GM19099 (cell line): Measurements from ENCODE around the gene CLIC6.

Experiments
- POLR2A ChIP-seq: IDR thresholded peaks from 3 replicates; pipeline ENCODE4 v1.6.1; 2011; ENCODE audit warnings: low read depth; ENCODE audit not compliant: insufficient read length; ENCODE audit errors: extremely low read depth

CLIC6 gene

GRCh38 chr21:34668803-34669148 lies at the start of gene CLIC6:
Gene CLIC6 (plus strand): TSS chr21:34668994. CDS start chr21:34669389, 395 bp downstream.
- no peak for TF ChIP-seq POLR2A

DNA sequence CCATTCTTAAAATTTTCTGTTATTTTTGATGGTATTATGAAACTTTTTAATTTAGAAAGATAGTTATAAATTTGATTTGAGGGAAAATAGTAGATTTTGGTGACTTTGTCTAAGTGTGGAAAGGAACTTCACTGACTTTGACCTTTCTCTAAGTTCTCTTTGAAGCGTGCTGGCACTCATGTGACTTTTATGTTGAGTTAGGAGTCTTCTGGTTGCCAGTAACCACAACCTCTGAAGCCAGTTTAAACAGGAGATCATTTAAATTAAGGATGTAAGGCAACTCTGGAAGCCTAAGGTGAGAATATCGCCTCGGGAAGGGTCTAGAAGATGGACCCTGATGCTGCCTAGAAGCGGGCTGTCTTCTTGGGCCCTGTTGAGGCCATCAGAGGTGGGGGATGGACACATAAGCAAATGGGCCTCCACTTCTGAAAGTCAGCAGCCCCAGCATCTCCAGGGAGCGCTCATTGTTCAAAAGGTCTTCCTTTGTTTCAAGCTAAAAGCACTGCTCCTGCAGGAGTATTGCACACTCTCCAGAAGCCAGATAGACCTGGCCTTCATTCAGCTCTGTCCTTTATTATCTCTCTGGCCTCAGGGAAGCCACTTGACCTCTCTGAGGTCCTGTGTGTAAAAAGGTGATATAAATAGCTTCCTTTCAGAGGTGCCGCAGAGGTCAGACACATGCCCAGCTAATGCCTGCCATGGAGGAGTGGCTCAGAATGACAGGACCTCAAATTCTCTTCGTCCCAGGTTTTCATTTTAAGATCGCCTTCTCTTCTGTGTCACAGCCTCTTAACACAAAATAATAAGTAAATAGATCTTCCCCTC lies 48.7 kb upstream of the CLIC6 start:
- TF ChIP-seq POLR2A, result no peak

GRCh38 chr21:34621434-34622350 lies 47.1 kb upstream of the CLIC6 start:
- no peak for TF ChIP-seq POLR2A

GRCh38 chr21:34623516-34623915 lies 45.3 kb upstream of the CLIC6 start:
- TF ChIP-seq POLR2A, result no peak

DNA sequence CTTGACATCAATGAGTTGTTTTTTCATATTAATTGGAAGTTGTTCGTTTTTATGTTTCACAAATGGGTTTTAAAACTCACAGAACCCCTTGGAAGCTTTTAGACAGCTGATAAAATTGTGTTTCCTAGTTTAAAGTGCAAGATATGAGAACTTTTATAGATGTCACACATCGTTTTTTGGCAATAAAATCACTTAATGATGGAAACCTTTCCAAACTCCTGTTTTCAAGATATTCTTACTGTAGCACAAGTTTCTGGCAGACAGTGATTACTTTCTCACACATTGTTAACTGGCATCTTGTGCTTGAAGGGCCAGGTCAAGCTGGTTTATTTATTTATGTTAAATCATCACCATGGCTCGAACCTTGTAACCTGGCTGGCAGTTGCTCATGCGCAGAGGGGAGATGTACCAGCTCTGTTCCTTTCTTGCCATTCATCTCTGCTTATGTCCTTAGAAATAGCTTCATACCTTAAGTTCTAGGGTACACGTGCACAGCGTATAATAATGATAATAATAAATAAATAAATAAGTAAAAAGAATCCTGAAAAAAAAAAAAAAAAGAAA lies 43.7 kb upstream of the CLIC6 start:
- TF ChIP-seq POLR2A, result no peak

DNA sequence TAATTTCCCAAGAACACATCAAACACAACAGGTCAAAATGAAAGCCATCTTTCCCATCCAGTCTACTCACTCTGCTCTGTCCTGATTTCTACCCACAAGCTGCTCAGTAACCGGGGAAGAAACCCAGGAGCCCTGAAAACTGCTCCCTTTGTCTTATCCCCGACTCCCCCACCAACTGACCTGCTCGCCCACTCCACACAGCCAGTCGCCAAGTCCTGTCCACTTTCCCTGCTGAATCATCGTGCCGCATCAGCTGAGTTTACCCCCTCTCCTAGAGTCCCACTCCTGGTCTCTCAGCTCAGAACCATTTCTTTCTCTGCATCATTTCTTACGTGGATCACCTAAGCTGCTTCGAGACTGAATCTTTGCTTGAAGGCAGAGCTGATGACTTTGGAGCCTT lies 42.7 kb upstream of the CLIC6 start:
- no peak for TF ChIP-seq POLR2A

GRCh38 chr21:34630536-34631143 lies 38.2 kb upstream of the CLIC6 start:
- TF ChIP-seq POLR2A, result no peak

DNA sequence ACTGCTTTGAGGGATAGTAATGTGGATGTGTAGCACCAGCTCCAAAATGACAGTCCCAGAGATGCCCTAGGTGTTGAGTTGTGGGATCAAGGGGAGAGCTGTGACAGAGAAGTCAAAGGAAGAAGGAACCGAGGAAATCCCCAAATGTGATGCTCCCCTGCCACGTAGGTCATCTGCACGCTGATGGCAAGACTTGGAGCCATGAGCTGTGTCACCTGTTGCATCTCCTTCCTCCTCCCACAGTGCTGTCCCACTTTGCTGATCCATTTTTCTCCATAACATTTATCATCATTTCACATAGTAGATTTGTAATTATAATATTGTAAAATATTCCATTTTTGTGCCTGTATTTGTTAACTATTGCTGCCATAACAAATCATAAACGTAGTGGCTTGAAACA lies 36.3 kb upstream of the CLIC6 start:
- no peak for TF ChIP-seq POLR2A

DNA sequence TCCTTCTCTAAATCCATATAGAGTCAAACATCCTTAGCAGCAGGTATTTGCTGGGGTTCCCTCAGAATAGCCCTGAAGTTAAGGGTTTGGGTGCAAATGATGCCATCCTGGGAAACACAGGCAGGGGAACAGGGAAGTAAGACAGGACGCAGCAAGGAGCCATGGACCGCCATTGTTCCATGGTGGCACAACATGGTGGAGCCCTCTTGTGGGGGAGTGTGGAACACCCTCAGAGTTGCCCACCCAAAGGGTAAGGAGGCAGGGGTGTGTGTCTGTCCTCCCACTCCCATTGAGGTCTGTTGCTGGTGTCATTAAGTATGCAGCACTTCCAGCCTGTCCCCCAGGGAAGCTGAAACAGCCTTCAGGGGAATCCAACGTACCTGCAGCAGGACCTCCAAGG lies 33.5 kb upstream of the CLIC6 start:
- TF ChIP-seq POLR2A, result no peak

DNA sequence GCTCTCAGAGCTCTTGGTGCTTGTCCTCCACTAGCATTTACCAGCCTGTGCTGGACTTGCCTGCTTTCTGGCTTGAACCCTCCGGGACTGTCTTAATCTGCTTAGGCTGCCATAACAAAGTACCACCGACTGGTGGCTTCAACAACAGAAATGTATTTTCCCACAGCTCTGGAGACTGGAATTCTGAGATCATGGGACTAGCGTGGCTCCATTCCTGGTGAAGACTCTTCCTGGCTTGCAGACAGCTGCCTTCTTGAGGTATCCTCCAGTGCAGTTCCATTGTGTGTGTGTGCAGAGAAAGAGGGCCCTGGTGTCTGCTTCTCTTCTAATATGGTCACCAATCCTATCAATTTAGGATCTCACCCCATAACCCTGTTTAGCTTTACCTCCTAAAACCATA lies 31.8 kb upstream of the CLIC6 start:
- no peak for TF ChIP-seq POLR2A

DNA sequence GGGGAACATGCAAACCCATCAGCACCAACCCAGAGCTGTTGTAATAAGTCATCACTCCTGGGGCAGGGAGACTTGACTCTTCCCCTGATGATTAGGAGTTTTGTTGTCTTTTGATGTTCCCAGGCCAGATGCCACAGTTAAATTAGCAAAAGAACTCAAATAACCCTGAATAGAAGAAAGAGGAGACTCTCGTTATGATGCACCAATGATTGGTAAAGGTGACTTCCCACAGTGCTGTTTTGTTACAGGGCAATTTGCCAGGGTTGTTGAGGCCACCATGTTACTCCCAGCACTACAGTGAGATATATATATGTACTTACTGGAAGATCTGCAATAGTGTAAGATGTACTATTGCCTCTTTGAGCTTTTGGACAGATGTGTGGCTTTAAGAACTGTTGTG lies 29.5 kb upstream of the CLIC6 start:
- TF ChIP-seq POLR2A, result no peak

- TF ChIP-seq POLR2A, result no peak
These were observed 28.7 kb upstream of the CLIC6 start for GRCh38 chr21:34639882-34640788.

- TF ChIP-seq POLR2A, result no peak
These were observed 27.9 kb upstream of the CLIC6 start for GRCh38 chr21:34640858-34641257.

DNA sequence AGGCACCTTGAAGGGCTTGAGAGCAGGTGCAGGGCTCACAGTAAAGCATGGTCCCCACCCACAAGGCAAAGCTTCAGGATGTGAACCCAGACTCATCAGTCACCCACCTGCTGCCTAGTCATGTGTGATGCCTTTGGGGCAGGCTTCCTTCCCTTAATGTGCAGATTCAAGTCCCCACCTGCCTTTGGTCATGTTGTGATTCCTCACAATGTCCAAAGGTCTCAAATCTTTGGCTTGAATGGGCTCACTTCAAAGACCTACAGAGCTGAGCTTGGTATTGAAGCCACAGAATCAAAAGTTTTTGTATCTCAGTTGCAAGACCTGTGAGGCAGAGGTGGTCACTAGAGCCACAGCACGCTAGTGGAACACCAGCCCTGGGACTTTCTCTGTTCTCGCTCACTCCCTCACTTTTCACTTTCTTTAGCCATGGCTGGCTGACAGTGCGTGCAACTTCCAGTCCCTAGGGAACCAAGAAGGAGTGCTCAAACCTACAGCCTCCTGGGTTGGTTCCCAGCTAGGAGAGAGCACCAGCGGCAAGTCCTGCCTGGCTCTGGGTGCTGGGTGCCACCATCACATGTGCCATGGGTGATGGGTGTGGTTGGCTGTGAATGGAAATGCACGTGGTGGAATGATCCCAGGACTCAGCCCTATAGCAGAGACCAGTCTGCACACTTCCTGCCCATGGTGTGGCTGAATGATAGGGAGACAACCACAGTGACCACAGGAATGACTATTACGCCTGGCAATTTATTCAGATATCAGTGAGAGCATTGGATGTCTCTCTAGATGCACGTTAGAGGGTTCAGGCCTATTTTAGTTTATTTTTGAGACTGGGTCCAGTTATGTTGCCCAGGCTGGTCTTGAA lies 26.4 kb upstream of the CLIC6 start:
- TF ChIP-seq POLR2A, result no peak

GRCh38 chr21:34644825-34645224 lies 24.0 kb upstream of the CLIC6 start:
- no peak for TF ChIP-seq POLR2A
